Epithelial cell of proximal tubule (primary cell): ENCODE data around the gene CORO2B. TPM values are rescaled to one million over a fixed set of nuclear protein-coding genes. Genes with fewer than 3 reads are reported as not detected.
"Not testable (repeated sequence)": the region's sequence is repeated elsewhere in the genome, so short reads cannot be mapped to it uniquely, and the experiment has no call there.

Source experiments
- DNase-seq: peaks from one replicate; pipeline ENCODE4 v3.0.0-alpha.2; 2011; ENCODE audit warnings: low read depth
- H3K4me3 ChIP-seq: 2 replicates; pipeline ENCODE4 v1.5.1; 2011; ENCODE audit warnings: low read depth, mild to moderate bottlenecking, low read length
- CTCF ChIP-seq: conservative IDR thresholded peaks from 2 replicates; pipeline ENCODE4 v1.5.1; 2012; ENCODE audit warnings: low read depth, mild to moderate bottlenecking, low read length
- total RNA-seq: library from RNA; depleted of rRNA; stranded (reverse); fragments of >200 nt; gene quantifications from 2 replicates; pipeline ENCODE4 v1.2.3, GENCODE V29; 2015

The CORO2B gene
- total RNA-seq, 1 donor from 2014 or later, result 18.3 TPM

GRCh38 chr15:68739390-68740080 lies 160.7 kb downstream of the CORO2B start:
- H3K4me3 ChIP-seq, result no peak overlapping the region
- TF ChIP-seq CTCF, result no peak
- no peak for DNase-seq

GRCh38 chr15:68743256-68743655 lies 164.5 kb downstream of the CORO2B start:
- H3K4me3 ChIP-seq, result no peak overlapping the region
- TF ChIP-seq CTCF, result no peak
- DNase-seq, result no peak

GRCh38 chr15:68749365-68749764 lies 170.6 kb downstream of the CORO2B start:
- no peak for TF ChIP-seq CTCF
- no peak for DNase-seq
- no peak overlapping the region for H3K4me3 ChIP-seq

GRCh38 chr15:68749793-68750192 lies 171.0 kb downstream of the CORO2B start:
- no peak for TF ChIP-seq CTCF

GRCh38 chr15:68751622-68752021 lies 172.8 kb downstream of the CORO2B start:
- no peak for TF ChIP-seq CTCF
- no peak for DNase-seq

More at GRCh38 chr15:68749793-68750192, 171.0 kb downstream of the CORO2B start:
- no peak for DNase-seq
- H3K4me3 ChIP-seq, result no peak overlapping the region

GRCh38 chr15:68755731-68756130 lies 176.9 kb downstream of the CORO2B start:
- TF ChIP-seq CTCF, result no peak
- DNase-seq, result no peak
- H3K4me3 ChIP-seq, result no peak overlapping the region

More at GRCh38 chr15:68751622-68752021, 172.8 kb downstream of the CORO2B start:
- no peak overlapping the region for H3K4me3 ChIP-seq

- H3K4me3 ChIP-seq, DNase-seq: not testable (repeated sequence)
These were observed 181.3 kb downstream of the CORO2B start for GRCh38 chr15:68759982-68760579.
